ENCODE data around the gene CDH13.

Gene CDH13

DNA sequence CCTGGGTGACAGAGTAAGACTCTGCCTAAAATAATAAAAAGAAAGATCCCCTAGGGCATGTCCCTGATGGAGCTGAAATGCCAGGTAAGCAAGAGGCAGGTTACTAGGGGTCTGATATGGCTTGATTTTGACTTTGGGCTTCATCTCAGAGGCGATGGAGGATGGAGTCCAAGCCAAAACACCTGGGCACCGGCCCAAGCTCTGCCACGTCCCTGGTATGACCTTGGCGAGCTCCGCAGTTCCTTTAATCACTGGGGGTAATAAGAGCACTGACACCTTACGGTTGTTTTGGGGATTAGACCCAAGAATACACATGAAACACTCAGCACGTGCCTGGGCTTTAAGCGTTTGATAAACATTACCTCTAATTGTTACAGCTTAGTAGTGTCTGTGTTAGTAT, 830.2 kb downstream of the CDH13 start:
- Histone ChIP-seq H3K36me3 (ENCODE audit: insufficient read depth, low read length) (no peaks in the 10 kb centered on the region), H3K4me3 (no peak overlapping the region), H3K9me3 (ENCODE audit: low read depth, low read length) (no peaks in the 10 kb centered on the region), H3K9ac (ENCODE audit: insufficient read length) (no peak overlapping the region), H3K27ac (no peak overlapping the region)
- no peak for TF ChIP-seq EZH2 (IDR thresholded peaks at IDR 0.05)
- no peak for DNase-seq (ENCODE audit: low read depth, low spot score)

DNA sequence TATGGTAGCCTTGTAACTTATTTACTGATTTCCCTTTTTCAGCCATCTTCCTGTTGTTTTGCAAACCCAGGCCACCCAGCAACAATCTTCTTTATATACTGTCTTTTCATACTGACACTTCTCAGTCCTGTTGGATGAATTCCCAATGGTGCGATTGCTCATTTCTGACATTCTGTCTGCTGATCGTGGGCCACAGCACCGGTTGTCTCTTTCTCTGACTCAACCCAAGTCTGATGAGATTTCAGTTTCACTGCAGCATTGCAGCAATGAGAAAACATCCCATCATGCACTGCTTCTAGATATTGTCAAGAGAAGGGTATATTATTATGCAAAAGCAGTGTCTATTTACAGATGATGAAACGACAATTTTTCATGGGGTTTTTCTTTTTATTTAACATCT, 831.8 kb downstream of the CDH13 start:
- Histone ChIP-seq H3K9me3 (ENCODE audit: low read depth, low read length) (no peaks in the 10 kb centered on the region), H3K4me3 (no peak overlapping the region), H3K9ac (ENCODE audit: insufficient read length) (no peak overlapping the region), H3K36me3 (ENCODE audit: insufficient read depth, low read length) (no peaks in the 10 kb centered on the region), H3K27ac (no peak overlapping the region)
- no peak for DNase-seq (ENCODE audit: low read depth, low spot score)
- TF ChIP-seq EZH2 (IDR thresholded peaks at IDR 0.05) = no peak
- TF ChIP-seq FOXP2 (optimal IDR thresholded peaks at IDR 0.05; ENCODE audit: control extremely low read depth, extremely low read length, insufficient read depth) = no peak
- TF ChIP-seq POLR2AphosphoS5 (IDR thresholded peaks at IDR 0.05; ENCODE audit: borderline replicate concordance, low read depth, low read length) = no peak

DNA sequence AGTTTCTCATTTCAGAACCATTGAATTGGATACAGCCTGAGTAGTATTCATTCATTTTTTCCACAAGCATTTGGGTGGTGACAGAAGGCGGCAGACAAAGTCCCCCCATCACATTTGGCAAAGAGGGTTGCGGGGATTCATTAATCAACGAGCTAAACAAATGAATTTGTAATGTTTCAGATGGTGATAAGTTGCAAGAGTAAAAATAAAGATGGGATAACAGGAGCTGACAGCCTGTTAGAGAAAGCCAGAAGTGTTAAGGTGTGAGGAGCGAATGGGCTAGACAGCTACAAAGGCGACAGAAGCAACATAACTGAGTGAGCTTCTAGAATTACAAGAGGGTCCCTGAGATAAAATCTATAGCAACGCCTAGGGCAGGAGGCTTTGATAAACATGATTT, 838.2 kb downstream of the CDH13 start:
- Histone ChIP-seq H3K27ac (no peak overlapping the region), H3K9me3 (ENCODE audit: low read depth, low read length) (no peaks in the 10 kb centered on the region), H3K4me3 (no peak overlapping the region), H3K36me3 (ENCODE audit: insufficient read depth, low read length) (no peaks in the 10 kb centered on the region), H3K9ac (ENCODE audit: insufficient read length) (no peak overlapping the region)
- no peak for DNase-seq (ENCODE audit: low read depth, low spot score)
- TF ChIP-seq EZH2 (IDR thresholded peaks at IDR 0.05) (no peak), FOXP2 (optimal IDR thresholded peaks at IDR 0.05; ENCODE audit: control extremely low read depth, extremely low read length, insufficient read depth) (no peak), POLR2AphosphoS5 (IDR thresholded peaks at IDR 0.05; ENCODE audit: borderline replicate concordance, low read depth, low read length) (no peak)

DNA sequence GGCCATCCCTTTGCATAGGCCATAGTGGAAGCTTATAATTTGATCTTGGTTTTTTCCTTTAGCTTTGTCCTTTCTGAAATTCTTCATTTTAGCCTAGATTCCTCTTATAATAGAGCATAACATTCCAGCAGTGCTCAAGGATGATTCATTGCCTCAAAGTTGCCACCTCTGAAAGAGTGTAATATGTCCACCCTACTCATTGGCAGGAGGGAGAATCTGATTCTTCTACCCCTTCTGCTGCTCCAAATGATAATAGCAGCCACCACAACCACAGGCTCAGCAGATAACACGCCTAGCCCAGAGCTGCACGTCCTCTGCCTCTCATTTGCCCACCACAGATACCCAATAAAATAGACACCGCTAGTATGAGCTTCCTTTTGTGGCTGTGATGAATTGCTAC, 843.6 kb downstream of the CDH13 start:
- no peak overlapping the region for H3K27ac ChIP-seq
- no peak overlapping the region for H3K9ac ChIP-seq (ENCODE audit: insufficient read length)
- H3K9me3 ChIP-seq (ENCODE audit: low read depth, low read length) = no peaks in the 10 kb centered on the region
- DNase-seq (ENCODE audit: low read depth, low spot score) = no peak
- H3K4me3 ChIP-seq = no peak overlapping the region
- no peak for TF ChIP-seq EZH2 (IDR thresholded peaks at IDR 0.05)
- TF ChIP-seq FOXP2 (optimal IDR thresholded peaks at IDR 0.05; ENCODE audit: control extremely low read depth, extremely low read length, insufficient read depth) = no peak
- TF ChIP-seq POLR2AphosphoS5 (IDR thresholded peaks at IDR 0.05; ENCODE audit: borderline replicate concordance, low read depth, low read length) = no peak
- H3K36me3 ChIP-seq (ENCODE audit: insufficient read depth, low read length) = no peaks in the 10 kb centered on the region

DNA sequence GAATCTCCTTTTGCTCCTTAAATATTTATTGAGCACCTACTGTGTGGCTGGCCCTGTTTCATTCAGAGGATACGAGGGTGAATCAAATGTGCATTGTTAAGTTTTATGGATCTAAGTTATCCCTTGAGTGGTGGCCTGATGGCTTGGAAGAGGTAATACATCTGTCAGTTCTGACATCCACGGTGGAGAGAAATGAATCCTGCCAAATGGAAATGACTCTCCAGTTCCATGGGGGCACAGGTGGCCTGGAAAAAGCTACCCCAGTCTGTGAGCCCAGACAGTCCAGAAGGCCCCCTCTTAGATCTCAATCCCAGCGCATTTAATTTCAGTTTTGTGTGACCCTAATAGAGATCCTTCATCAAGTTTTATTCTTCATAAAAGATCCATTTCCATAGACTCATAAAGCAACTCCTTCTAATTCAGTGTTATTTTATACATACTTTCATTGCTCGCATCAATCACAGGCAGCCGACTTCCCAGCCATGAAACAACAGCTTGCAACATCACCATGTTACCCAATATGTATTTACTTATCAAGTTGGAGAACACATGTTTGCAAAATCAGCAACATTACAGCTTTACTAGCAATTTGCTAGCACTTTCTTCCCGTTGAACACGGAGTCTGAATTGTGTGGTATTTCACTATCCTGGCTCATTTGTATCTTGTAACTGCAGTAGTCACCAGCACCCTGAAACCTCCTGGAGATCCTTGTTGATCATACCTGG, 846.2 kb downstream of the CDH13 start:
- Histone ChIP-seq H3K27ac (no peak overlapping the region), H3K9me3 (ENCODE audit: low read depth, low read length) (no peaks in the 10 kb centered on the region), H3K36me3 (ENCODE audit: insufficient read depth, low read length) (no peaks in the 10 kb centered on the region), H3K9ac (ENCODE audit: insufficient read length) (no peak overlapping the region), H3K4me3 (no peak overlapping the region)
- TF ChIP-seq EZH2 (IDR thresholded peaks at IDR 0.05) = no peak
- TF ChIP-seq FOXP2 (optimal IDR thresholded peaks at IDR 0.05; ENCODE audit: control extremely low read depth, extremely low read length, insufficient read depth) = no peak
- no peak for TF ChIP-seq POLR2AphosphoS5 (IDR thresholded peaks at IDR 0.05; ENCODE audit: borderline replicate concordance, low read depth, low read length)
- no peak for DNase-seq (ENCODE audit: low read depth, low spot score)

DNA sequence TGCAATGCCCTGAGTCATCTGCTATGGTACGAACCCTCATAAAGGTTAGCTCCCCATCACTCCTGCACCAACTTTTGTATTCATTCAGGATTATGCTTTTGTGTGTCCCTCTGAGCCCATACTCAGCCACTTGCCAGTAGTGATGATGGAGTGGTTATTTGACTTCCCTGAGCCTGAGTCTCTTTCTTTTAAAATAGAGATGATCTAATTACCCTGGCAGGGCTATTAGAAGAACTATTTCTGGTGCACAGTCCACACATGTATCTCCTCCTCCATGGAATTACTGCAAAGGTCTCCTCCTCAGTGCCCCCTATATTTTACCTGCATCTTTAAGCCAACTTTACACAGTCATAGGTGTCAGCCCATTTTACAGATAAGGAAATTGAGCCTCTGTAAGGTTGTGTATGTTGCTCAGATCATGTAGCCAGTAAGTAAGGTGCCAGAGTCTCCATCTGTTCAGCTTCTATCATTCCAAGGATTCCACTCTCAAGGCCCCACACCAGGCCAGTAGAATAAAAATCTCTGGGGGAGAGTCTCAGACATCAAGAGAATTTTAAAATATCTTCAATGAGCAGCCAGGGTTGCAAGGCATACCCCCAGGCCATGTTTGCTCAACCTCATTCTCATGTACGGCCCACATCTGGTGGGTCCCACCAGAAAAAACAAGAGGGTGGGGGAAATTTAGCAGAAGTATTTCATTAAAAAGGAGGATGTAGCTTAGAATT, 847.3 kb downstream of the CDH13 start:
- DNase-seq (ENCODE audit: low read depth, low spot score) = no peak
- H3K9ac ChIP-seq (ENCODE audit: insufficient read length) = no peak overlapping the region
- no peak overlapping the region for H3K4me3 ChIP-seq
- H3K36me3 ChIP-seq (ENCODE audit: insufficient read depth, low read length) = no peaks in the 10 kb centered on the region
- H3K9me3 ChIP-seq (ENCODE audit: low read depth, low read length) = no peaks in the 10 kb centered on the region
- no peak overlapping the region for H3K27ac ChIP-seq
- TF ChIP-seq FOXP2 (optimal IDR thresholded peaks at IDR 0.05; ENCODE audit: control extremely low read depth, extremely low read length, insufficient read depth) (no peak), EZH2 (IDR thresholded peaks at IDR 0.05) (no peak), POLR2AphosphoS5 (IDR thresholded peaks at IDR 0.05; ENCODE audit: borderline replicate concordance, low read depth, low read length) (no peak)

DNA sequence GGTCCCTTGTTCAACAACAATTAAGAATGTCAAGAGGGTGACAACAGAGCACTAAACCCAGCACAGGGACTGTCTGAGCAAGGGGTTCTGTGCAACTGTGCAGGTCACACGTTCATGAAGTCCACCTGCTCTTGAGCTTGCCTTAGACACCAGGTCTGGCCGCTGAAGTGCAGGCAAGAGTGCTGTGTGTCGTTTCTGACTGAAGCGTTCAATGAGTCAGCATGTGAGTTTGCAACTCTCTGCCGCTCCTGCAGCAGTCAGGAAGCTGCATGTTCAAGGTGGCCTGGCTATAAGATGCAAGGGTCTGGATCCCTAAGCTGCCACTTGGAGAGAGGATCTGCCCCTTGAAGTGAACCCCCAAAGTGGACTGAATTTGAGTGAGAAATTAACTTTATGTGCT, 848.3 kb downstream of the CDH13 start:
- TF ChIP-seq FOXP2 (optimal IDR thresholded peaks at IDR 0.05; ENCODE audit: control extremely low read depth, extremely low read length, insufficient read depth) = no peak
- TF ChIP-seq POLR2AphosphoS5 (IDR thresholded peaks at IDR 0.05; ENCODE audit: borderline replicate concordance, low read depth, low read length) = no peak
- TF ChIP-seq EZH2 (IDR thresholded peaks at IDR 0.05) = no peak
- no peak for DNase-seq (ENCODE audit: low read depth, low spot score)
- Histone ChIP-seq H3K9ac (ENCODE audit: insufficient read length) (no peak overlapping the region), H3K4me3 (no peak overlapping the region), H3K36me3 (ENCODE audit: insufficient read depth, low read length) (no peaks in the 10 kb centered on the region), H3K27ac (no peak overlapping the region), H3K9me3 (ENCODE audit: low read depth, low read length) (no peaks in the 10 kb centered on the region)

DNA sequence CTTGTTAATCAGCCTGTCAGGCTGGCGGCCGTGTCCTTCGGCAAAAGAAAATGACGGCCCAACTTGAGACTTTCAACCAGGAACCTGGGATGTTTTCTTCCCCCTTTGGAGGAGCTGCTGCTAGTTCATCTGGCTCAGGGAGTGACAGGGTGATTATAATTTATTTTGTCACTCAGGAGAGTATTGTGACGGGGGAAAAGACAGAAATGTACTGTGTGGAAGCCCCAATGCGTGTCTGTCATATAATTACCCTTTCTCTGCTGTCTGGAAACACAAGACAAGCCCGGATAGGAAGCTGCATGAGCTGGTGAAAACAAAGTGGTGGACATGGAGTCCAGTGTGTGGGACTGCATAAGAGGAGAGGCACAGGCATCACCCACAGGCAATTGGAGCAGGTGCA, 854.8 kb downstream of the CDH13 start:
- H3K4me3 ChIP-seq = no peak overlapping the region
- no peak for TF ChIP-seq POLR2AphosphoS5 (IDR thresholded peaks at IDR 0.05; ENCODE audit: borderline replicate concordance, low read depth, low read length)
- no peak for TF ChIP-seq FOXP2 (optimal IDR thresholded peaks at IDR 0.05; ENCODE audit: control extremely low read depth, extremely low read length, insufficient read depth)
- TF ChIP-seq EZH2 (IDR thresholded peaks at IDR 0.05) = no peak
- H3K27ac ChIP-seq = no peak overlapping the region
- H3K9ac ChIP-seq (ENCODE audit: insufficient read length) = no peak overlapping the region
- H3K36me3 ChIP-seq (ENCODE audit: insufficient read depth, low read length) = no peaks in the 10 kb centered on the region
- H3K9me3 ChIP-seq (ENCODE audit: low read depth, low read length) = no peaks in the 10 kb centered on the region
- DNase-seq (ENCODE audit: low read depth, low spot score) = no peak

All from SK-N-MC (cell line).